HG02885 (cell line): ENCODE results near the gene CYP4Z1.
"Not testable (repeated sequence)": the region's sequence is repeated elsewhere in the genome, so short reads cannot be mapped to it uniquely, and the experiment has no call there.

Source experiments
- ATAC-seq: cut with Tn5 transposase; IDR thresholded peaks from one replicate; pipeline ENCODE4 v1.9.1; 2021; ENCODE audit warnings: mild to moderate bottlenecking; ENCODE audit not compliant: unreplicated experiment, poor library complexity

Gene CYP4Z1

GRCh38 chr1:47124834-47125233 lies 57.8 kb downstream of the CYP4Z1 start:
- ATAC-seq, result not testable (repeated sequence)

DNA sequence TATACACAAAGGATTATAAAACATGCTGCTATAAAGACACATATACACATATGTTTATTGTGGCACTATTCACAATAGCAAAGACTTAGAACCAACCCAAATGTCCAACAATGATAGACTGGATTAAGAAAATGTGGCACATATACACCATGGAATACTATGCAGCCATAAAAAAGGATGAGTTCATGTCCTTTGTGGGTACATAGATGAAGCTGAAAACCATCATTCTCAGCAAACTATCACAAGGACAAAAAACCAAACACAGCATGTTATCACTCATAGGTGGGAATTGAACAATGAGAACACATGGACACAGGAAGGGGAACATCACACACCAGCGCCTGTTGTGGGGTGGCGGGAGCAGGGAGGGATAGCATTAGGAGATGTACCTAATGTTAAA lies 60.0 kb downstream of the CYP4Z1 start:
- ATAC-seq, result not testable (repeated sequence)

- no peak for ATAC-seq
These were observed 61.2 kb downstream of the CYP4Z1 start for GRCh38 chr1:47128221-47128620.

DNA sequence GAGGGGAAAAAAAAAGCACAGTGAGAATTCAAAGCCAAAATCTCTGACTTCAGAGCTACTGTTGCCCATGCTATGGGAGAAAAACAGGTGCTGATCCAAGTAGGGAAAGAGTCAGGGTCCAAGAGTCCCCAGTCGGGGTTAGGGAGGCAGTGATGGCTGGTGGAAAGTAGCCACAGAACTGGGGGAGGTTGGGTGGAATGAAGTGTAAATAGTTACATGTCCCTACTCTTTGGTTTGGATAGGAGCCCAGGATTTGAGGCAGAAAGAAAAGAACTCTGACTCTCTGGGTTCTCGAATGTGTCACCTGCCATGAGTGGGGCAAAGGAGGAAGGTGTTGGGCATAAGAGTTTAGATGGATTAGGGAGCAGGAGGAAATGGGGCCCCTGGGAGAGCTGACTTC lies 61.8 kb downstream of the CYP4Z1 start:
- not testable (repeated sequence) for ATAC-seq

GRCh38 chr1:47129489-47130230 lies 62.6 kb downstream of the CYP4Z1 start:
- not testable (repeated sequence) for ATAC-seq

GRCh38 chr1:47132665-47133064 lies 65.6 kb downstream of the CYP4Z1 start:
- not testable (repeated sequence) for ATAC-seq

GRCh38 chr1:47137198-47137597 lies 70.2 kb downstream of the CYP4Z1 start, which contains the start of gene CYP4A22:
Gene CYP4A22 (plus strand): TSS chr1:47137441. CDS start chr1:47137486, 45 bp downstream.
- no peak for ATAC-seq

DNA sequence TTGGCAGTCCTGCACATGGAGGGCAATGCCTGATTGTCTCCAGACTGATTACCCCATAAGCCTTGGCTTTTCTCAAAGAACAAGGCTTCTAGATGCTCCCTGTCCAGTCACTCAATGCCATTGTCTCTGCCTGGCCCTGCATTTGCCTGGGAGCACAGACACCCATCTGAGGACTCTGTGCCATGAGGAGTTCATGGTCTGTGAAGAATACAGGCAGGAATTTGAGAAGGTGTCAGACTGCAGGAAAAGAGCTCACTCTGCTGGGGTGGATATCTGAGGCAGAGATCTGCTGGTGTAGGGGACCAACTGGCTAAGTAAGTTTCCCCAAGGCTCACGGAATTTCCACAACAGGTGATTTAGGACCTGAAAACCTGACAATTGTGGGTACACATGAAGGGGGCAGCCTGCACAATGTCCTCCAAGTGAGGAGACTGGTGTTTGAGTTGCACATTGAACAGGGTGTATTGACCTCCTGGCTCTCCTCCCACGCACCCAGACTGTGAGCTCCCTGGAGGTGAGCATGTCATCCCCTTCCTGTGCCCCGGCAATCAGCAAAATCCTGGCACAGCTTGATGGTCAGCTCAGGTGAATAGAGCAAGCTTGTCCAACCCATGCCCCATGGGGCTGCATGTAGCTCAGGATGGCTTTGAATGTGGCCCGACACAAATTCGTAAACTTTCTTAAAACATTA lies 71.0 kb downstream of the CYP4Z1 start:
- no peak for ATAC-seq

- ATAC-seq, result not testable (repeated sequence)
These were observed 73.3 kb downstream of the CYP4Z1 start for GRCh38 chr1:47140358-47140757.

GRCh38 chr1:47143654-47144053 lies 76.6 kb downstream of the CYP4Z1 start:
- ATAC-seq, result not testable (repeated sequence)

DNA sequence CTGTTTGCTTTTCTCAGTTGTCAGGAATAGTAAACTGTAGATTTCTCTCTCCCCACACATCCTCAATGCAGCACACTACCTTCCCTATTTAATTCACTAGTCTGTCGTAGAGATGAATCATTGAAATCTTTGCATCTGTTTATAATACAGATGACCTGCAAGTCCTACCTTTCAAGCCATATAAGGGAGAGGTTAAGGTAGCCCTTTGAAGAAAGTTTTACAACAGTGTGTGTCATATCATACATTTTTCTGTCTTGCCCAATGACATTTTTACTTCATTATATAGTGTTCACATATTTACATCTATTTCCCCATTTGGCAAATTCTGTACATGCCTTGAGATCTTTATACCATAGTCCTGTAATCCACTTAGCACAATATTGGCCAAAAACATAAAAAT lies 79.5 kb downstream of the CYP4Z1 start:
- not testable (repeated sequence) for ATAC-seq

DNA sequence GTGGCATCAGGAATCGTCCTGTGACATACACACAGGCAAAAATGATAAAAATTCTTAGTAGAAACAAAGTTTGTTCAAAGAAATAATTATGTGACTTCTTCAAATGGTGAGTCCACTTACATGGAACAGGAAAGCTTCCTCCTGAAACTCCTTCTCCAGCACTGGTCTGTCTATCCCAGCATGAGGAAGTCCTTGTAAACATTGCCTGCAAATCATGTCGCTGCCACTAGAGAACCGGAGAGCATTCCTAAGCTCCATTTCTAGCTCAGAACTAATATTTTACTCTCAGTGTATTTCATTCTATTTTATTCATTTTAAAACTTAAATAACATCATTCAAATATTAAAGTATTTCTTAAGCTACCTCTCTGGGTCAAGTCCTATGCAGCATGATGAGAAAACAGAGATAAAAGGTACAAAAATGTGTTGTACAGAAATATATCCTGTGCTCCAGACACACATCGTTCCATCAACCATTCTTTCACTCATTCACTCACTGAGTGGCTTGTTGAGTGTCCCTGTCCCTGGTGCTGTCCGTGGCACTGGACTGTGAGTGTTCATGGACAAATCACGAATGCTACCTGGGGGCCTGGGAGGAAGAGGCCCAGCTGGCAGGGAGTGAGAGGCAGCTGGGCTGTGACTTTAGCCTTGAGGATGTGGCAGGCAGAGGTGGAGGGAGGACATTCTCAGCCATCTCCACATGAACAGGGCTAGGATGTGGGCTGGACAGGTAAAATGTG lies 80.2 kb downstream of the CYP4Z1 start:
- no peak for ATAC-seq

DNA sequence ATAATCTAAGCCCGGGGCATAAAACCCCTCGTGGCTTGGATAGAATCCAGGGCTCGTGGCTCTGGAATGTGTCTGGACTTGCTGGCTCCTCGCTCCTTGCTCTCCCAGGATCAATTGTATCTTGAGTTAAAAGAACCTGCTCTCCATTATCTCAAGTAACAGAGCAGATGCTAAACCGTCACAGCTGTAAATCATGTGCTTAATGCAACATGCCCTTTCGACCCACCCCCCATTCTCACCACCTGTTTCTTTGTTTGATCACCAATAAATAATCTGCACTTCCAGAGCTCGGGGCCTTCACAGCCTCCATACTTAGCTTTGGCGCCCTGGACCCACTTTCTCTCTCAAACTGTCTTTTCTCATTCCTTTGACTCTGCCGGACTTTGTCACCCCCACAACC lies 82.1 kb downstream of the CYP4Z1 start:
- ATAC-seq, result not testable (repeated sequence)

GRCh38 chr1:47156457-47156856 lies 89.4 kb downstream of the CYP4Z1 start:
- not testable (repeated sequence) for ATAC-seq

DNA sequence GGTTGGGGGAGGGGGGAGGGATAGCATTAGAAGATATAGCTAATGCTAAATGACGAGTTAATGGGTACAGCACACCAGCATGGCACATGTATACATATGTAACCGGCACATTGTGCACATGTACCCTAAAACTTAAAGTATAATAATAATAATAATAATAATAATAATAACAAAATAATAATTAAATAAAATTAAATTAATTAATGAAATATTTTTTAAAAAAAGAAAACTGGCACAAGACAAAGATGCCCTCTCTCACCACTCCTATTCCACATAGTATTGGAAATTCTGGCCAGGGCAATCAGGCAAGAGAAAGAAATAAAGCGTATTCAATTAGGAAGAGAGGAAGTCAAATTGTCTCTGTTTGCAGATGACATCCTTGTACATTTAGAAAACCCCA lies 90.9 kb downstream of the CYP4Z1 start:
- ATAC-seq, result not testable (repeated sequence)

DNA sequence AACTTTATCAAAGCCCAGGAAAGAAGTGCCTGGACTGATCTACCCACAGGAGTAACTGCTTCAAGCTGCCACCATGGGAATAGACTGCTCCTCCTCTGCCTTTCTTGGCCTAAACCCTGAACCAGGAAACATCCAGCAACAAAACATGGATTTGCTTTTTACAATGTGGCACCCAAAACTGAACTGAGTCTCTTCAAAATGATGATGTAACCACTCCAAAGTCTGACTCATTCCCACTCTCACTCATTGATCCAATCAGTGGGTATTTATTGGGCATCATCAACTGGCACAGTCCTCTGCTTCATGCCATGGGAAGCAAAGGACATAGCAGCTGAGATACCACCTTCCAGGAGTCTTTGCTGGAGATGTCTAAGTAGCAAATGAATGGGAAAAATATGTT lies 93.7 kb downstream of the CYP4Z1 start:
- ATAC-seq, result no peak

- ATAC-seq, result no peak
These were observed 94.4 kb downstream of the CYP4Z1 start for GRCh38 chr1:47161298-47162040.

DNA sequence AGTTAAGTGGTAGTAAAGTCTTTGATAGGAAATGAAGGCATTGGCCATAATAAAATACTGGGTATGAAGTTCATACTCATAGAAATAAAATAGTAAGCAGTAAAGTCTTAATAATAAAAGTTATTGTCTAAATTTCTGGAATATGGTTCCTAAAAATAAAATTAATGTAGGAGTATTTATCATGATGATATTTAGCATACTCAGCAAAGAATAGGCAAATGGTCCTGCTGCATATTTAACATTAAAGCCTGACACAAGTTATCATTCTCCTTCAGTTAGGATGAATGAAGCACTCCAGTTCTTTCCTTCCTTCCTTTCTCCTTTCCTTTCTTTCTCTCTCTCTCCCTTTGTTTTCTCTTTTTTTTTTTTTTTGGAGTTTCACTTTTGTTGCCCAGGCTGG lies 97.5 kb downstream of the CYP4Z1 start:
- no peak for ATAC-seq
